ENCODE measurements around the gene SIGLEC9.

SIGLEC9 gene

GRCh38 chr19:51143486-51143885, 18.8 kb downstream of the SIGLEC9 start:
- H3F3A ChIP-seq (ENCODE audit: insufficient read depth, low read length), result no peaks in the 10 kb centered on the region
- H3K9me3 ChIP-seq (replicated peaks; ENCODE audit: insufficient read depth, low read length), result no peaks in the 10 kb centered on the region
- no peak for TF ChIP-seq CTCF (IDR thresholded peaks at IDR 0.05; ENCODE audit: low read length)
- no peak for TF ChIP-seq EZH2phosphoT487 (IDR thresholded peaks at IDR 0.05; ENCODE audit: low read length)
- TF ChIP-seq EZH2 (optimal IDR thresholded peaks at IDR 0.05; ENCODE audit: low read depth, low read length), result no peak
- no peaks in the 10 kb centered on the region for H3K36me3 ChIP-seq (replicated peaks; ENCODE audit: insufficient read depth, low read length)
- H3K27ac ChIP-seq (ENCODE audit: low read length), result no peak overlapping the region
- H3K4me1 ChIP-seq (ENCODE audit: low read length), result no peaks in the 10 kb centered on the region
- no peaks in the 10 kb centered on the region for H3K79me2 ChIP-seq (ENCODE audit: low read length)
- H3K9ac ChIP-seq (ENCODE audit: low read length), result no peak overlapping the region
- no peak overlapping the region for H3K4me2 ChIP-seq (ENCODE audit: low read depth, low read length)
- H4K20me1 ChIP-seq (ENCODE audit: insufficient read depth, low read length), result no peaks in the 10 kb centered on the region
- H2AFZ ChIP-seq (ENCODE audit: low read length), result no peak overlapping the region
- no peak overlapping the region for H3K4me3 ChIP-seq (ENCODE audit: low read length)
- no peak for DNase-seq
- H3K9me2 ChIP-seq (replicated peaks; ENCODE audit: insufficient read depth, low read length), result no peaks in the 10 kb centered on the region
- peaks cover 15% of the 10 kb centered on the region for H3K27me3 ChIP-seq (replicated peaks; ENCODE audit: insufficient read depth, low read length)

- H3K9me2 ChIP-seq (replicated peaks; ENCODE audit: insufficient read depth, low read length), result no peaks in the 10 kb centered on the region
- TF ChIP-seq EZH2phosphoT487 (IDR thresholded peaks at IDR 0.05; ENCODE audit: low read length), result no peak
- no peak for TF ChIP-seq EZH2 (optimal IDR thresholded peaks at IDR 0.05; ENCODE audit: low read depth, low read length)
- TF ChIP-seq CTCF (IDR thresholded peaks at IDR 0.05; ENCODE audit: low read length), result no peak
- H3K79me2 ChIP-seq (ENCODE audit: low read length), result no peaks in the 10 kb centered on the region
- H3K27me3 ChIP-seq (replicated peaks; ENCODE audit: insufficient read depth, low read length), result peaks cover 15% of the 10 kb centered on the region
- no peaks in the 10 kb centered on the region for H3K4me1 ChIP-seq (ENCODE audit: low read length)
- H2AFZ ChIP-seq (ENCODE audit: low read length), result no peak overlapping the region
- no peak overlapping the region for H3K9ac ChIP-seq (ENCODE audit: low read length)
- H3K36me3 ChIP-seq (replicated peaks; ENCODE audit: insufficient read depth, low read length), result no peaks in the 10 kb centered on the region
- H3K27ac ChIP-seq (ENCODE audit: low read length), result no peak overlapping the region
- H3F3A ChIP-seq (ENCODE audit: insufficient read depth, low read length), result no peaks in the 10 kb centered on the region
- no peak overlapping the region for H3K4me2 ChIP-seq (ENCODE audit: low read depth, low read length)
- no peaks in the 10 kb centered on the region for H3K9me3 ChIP-seq (replicated peaks; ENCODE audit: insufficient read depth, low read length)
- no peaks in the 10 kb centered on the region for H4K20me1 ChIP-seq (ENCODE audit: insufficient read depth, low read length)
- no peak overlapping the region for H3K4me3 ChIP-seq (ENCODE audit: low read length)
- DNase-seq, result no peak
Measured at GRCh38 chr19:51144482-51145045, 19.9 kb downstream of the SIGLEC9 start.

- H3K36me3 ChIP-seq (replicated peaks; ENCODE audit: insufficient read depth, low read length), result no peaks in the 10 kb centered on the region
- no peak overlapping the region for H3K4me3 ChIP-seq (ENCODE audit: low read length)
- DNase-seq, result no peak
- H3K9me3 ChIP-seq (replicated peaks; ENCODE audit: insufficient read depth, low read length), result no peaks in the 10 kb centered on the region
- no peak overlapping the region for H2AFZ ChIP-seq (ENCODE audit: low read length)
- no peaks in the 10 kb centered on the region for H3K9me2 ChIP-seq (replicated peaks; ENCODE audit: insufficient read depth, low read length)
- no peak overlapping the region for H3K9ac ChIP-seq (ENCODE audit: low read length)
- H4K20me1 ChIP-seq (ENCODE audit: insufficient read depth, low read length), result no peaks in the 10 kb centered on the region
- peaks cover 7% of the 10 kb centered on the region for H3K27me3 ChIP-seq (replicated peaks; ENCODE audit: insufficient read depth, low read length)
- H3K4me2 ChIP-seq (ENCODE audit: low read depth, low read length), result no peak overlapping the region
- H3F3A ChIP-seq (ENCODE audit: insufficient read depth, low read length), result no peaks in the 10 kb centered on the region
- no peak for TF ChIP-seq EZH2phosphoT487 (IDR thresholded peaks at IDR 0.05; ENCODE audit: low read length)
- no peak for TF ChIP-seq CTCF (IDR thresholded peaks at IDR 0.05; ENCODE audit: low read length)
- TF ChIP-seq EZH2 (optimal IDR thresholded peaks at IDR 0.05; ENCODE audit: low read depth, low read length), result no peak
- no peak overlapping the region for H3K27ac ChIP-seq (ENCODE audit: low read length)
- H3K79me2 ChIP-seq (ENCODE audit: low read length), result no peaks in the 10 kb centered on the region
- no peaks in the 10 kb centered on the region for H3K4me1 ChIP-seq (ENCODE audit: low read length)
Measured at GRCh38 chr19:51145916-51146493, 21.3 kb downstream of the SIGLEC9 start.

Measured in MM.1S (cell line).